SJSA1 (cell line): ENCODE data around the gene CPA1. TPM values are rescaled to one million over a fixed set of nuclear protein-coding genes. Genes with fewer than 3 reads are reported as not detected.

Source experiments
- DNase-seq, 2 experiments: peaks; one replicate each; pipeline ENCODE4 v3.0.0-alpha.2; 2015 to 2020; ENCODE audit warnings: low spot score in 2 of 2, low read depth in 1 of 2
- H3K27ac ChIP-seq: fragments of 250-450 bp; sonication (Bioruptor Pico); 2 replicates; pipeline ENCODE4 v1.5.1; 2020; ENCODE audit warnings: mild to moderate bottlenecking, moderate library complexity
- H3K27me3 ChIP-seq: fragments of 250-450 bp; sonication (Bioruptor Pico); replicated peaks from 2 replicates; pipeline ENCODE4 v1.5.1; 2020; ENCODE audit warnings: mild to moderate bottlenecking, moderate library complexity
- H3K36me3 ChIP-seq: fragments of 250-450 bp; sonication (Bioruptor Pico); 2 replicates; pipeline ENCODE4 v1.5.1; 2020; ENCODE audit warnings: mild to moderate bottlenecking
- H3K4me1 ChIP-seq: fragments of 250-450 bp; sonication (Bioruptor Pico); replicated peaks from 2 replicates; pipeline ENCODE4 v1.6.1; 2021; ENCODE audit warnings: mild to moderate bottlenecking
- H3K4me3 ChIP-seq: fragments of 250-450 bp; sonication (Bioruptor Pico); 2 replicates; pipeline ENCODE4 v1.5.1; 2020; ENCODE audit warnings: mild to moderate bottlenecking
- H3K9me3 ChIP-seq: fragments of 250-450 bp; sonication (Bioruptor Pico); replicated peaks from 2 replicates; pipeline ENCODE4 v1.5.1; 2020; ENCODE audit warnings: mild to moderate bottlenecking
- total RNA-seq: library from RNA; depleted of rRNA; stranded (reverse); fragments of >200 nt; shearing (Covaris generic); gene quantifications from 2 replicates; pipeline ENCODE4 v1.2.3, GENCODE V29; 2014; rRNA removed

The CPA1 gene
- not detected in 2 replicates for total RNA-seq

- no peak for DNase-seq
- no peaks in the 10 kb centered on the region for H3K36me3 ChIP-seq
These were observed at the start of gene CPA1 for GRCh38 chr7:130379921-130380860. Gene CPA1 (plus strand): TSS chr7:130380494. CDS start chr7:130380521, 27 bp downstream.

GRCh38 chr7:130332259-130333053, 47.8 kb upstream of the CPA1 start:
- Histone ChIP-seq H3K4me3 (no peak overlapping the region), H3K27me3 (no peaks in the 10 kb centered on the region), H3K36me3 (no peaks in the 10 kb centered on the region), H3K4me1 (peaks cover 7% of the 10 kb centered on the region; the same call in 1 of the 2 replicates), H3K27ac (no peak overlapping the region), H3K9me3 (no peaks in the 10 kb centered on the region)
- DNase-seq, result no peak

More at GRCh38 chr7:130379921-130380860, at the start of gene CPA1:
- Histone ChIP-seq H3K27ac (no peak within 1 kb of the TSS), H3K4me3 (no peak within 1 kb of the TSS), H3K9me3 (peaks cover 6% of the 10 kb centered on the region; the same call in 1 of the 2 replicates), H3K4me1 (peaks cover 11% of the 10 kb centered on the region), H3K27me3 (no peaks in the 10 kb centered on the region)

- no peak overlapping the region for H3K4me3 ChIP-seq
- H3K4me1 ChIP-seq, result peaks cover 7% of the 10 kb centered on the region; the same call in 1 of the 2 replicates
- DNase-seq, result no peak
- no peak overlapping the region for H3K27ac ChIP-seq
- H3K9me3 ChIP-seq, result no peaks in the 10 kb centered on the region
- no peaks in the 10 kb centered on the region for H3K27me3 ChIP-seq
- H3K36me3 ChIP-seq, result no peaks in the 10 kb centered on the region
These were observed 46.5 kb upstream of the CPA1 start for GRCh38 chr7:130333832-130334231.

GRCh38 chr7:130334274-130334673, 46.0 kb upstream of the CPA1 start:
- H3K27me3 ChIP-seq, result no peaks in the 10 kb centered on the region
- no peaks in the 10 kb centered on the region for H3K9me3 ChIP-seq
- no peak for DNase-seq
- no peak overlapping the region for H3K27ac ChIP-seq
- no peak overlapping the region for H3K4me3 ChIP-seq
- peaks cover 7% of the 10 kb centered on the region; the same call in 1 of the 2 replicates for H3K4me1 ChIP-seq
- no peaks in the 10 kb centered on the region for H3K36me3 ChIP-seq

- Histone ChIP-seq H3K27me3 (no peaks in the 10 kb centered on the region), H3K4me1 (peaks cover 7% of the 10 kb centered on the region; the same call in 1 of the 2 replicates), H3K4me3 (no peak overlapping the region), H3K9me3 (no peaks in the 10 kb centered on the region), H3K27ac (no peak overlapping the region), H3K36me3 (no peaks in the 10 kb centered on the region)
- DNase-seq, result no peak
These were observed 42.8 kb upstream of the CPA1 start for GRCh38 chr7:130337410-130337971.

- Histone ChIP-seq H3K9me3 (no peaks in the 10 kb centered on the region), H3K27ac (no peak overlapping the region), H3K36me3 (no peaks in the 10 kb centered on the region), H3K4me1 (peaks cover 7% of the 10 kb centered on the region; the same call in 1 of the 2 replicates), H3K4me3 (no peak overlapping the region), H3K27me3 (no peaks in the 10 kb centered on the region)
- no peak for DNase-seq
These were observed 42.1 kb upstream of the CPA1 start for GRCh38 chr7:130338233-130338632.

GRCh38 chr7:130341882-130342281, 38.4 kb upstream of the CPA1 start:
- Histone ChIP-seq H3K27me3 (no peaks in the 10 kb centered on the region), H3K4me1 (no peaks in the 10 kb centered on the region), H3K9me3 (no peaks in the 10 kb centered on the region), H3K36me3 (no peaks in the 10 kb centered on the region), H3K4me3 (no peak overlapping the region), H3K27ac (no peak overlapping the region)
- no peak for DNase-seq

- Histone ChIP-seq H3K27me3 (no peaks in the 10 kb centered on the region), H3K4me1 (no peaks in the 10 kb centered on the region), H3K4me3 (no peak overlapping the region), H3K9me3 (no peaks in the 10 kb centered on the region), H3K36me3 (no peaks in the 10 kb centered on the region), H3K27ac (no peak overlapping the region; the same call in 1 of the 2 replicates)
- DNase-seq, result no peak
These were observed 37.5 kb upstream of the CPA1 start for GRCh38 chr7:130342701-130343380.

GRCh38 chr7:130344271-130344866, 35.9 kb upstream of the CPA1 start, which contains the start of gene CPA5:
Gene CPA5 (plus strand): TSS chr7:130344816. CDS start chr7:130346486, 1,670 bp downstream.
- no peak for DNase-seq
- Histone ChIP-seq H3K9me3 (no peaks in the 10 kb centered on the region), H3K36me3 (no peaks in the 10 kb centered on the region), H3K27ac (no peak within 1 kb of the TSS), H3K4me3 (no peak within 1 kb of the TSS), H3K4me1 (no peaks in the 10 kb centered on the region), H3K27me3 (no peaks in the 10 kb centered on the region)

- H3K9me3 ChIP-seq, result no peaks in the 10 kb centered on the region
- H3K36me3 ChIP-seq, result no peaks in the 10 kb centered on the region
- H3K4me1 ChIP-seq, result no peaks in the 10 kb centered on the region
- no peak overlapping the region for H3K4me3 ChIP-seq
- H3K27ac ChIP-seq, result no peak overlapping the region
- DNase-seq, result no peak
- H3K27me3 ChIP-seq, result no peaks in the 10 kb centered on the region
These were observed 35.2 kb upstream of the CPA1 start for GRCh38 chr7:130345136-130345535.

GRCh38 chr7:130345725-130346124, 34.6 kb upstream of the CPA1 start:
- no peaks in the 10 kb centered on the region for H3K36me3 ChIP-seq
- no peak for DNase-seq
- H3K4me1 ChIP-seq, result peaks cover 3% of the 10 kb centered on the region
- H3K4me3 ChIP-seq, result no peak overlapping the region
- H3K27me3 ChIP-seq, result no peaks in the 10 kb centered on the region
- no peak overlapping the region for H3K27ac ChIP-seq
- no peaks in the 10 kb centered on the region for H3K9me3 ChIP-seq

- no peak for DNase-seq
- peaks cover 10% of the 10 kb centered on the region for H3K4me1 ChIP-seq
- no peak overlapping the region for H3K4me3 ChIP-seq
- H3K36me3 ChIP-seq, result no peaks in the 10 kb centered on the region
- no peaks in the 10 kb centered on the region for H3K9me3 ChIP-seq
- no peak overlapping the region for H3K27ac ChIP-seq
- no peaks in the 10 kb centered on the region for H3K27me3 ChIP-seq
These were observed 34.0 kb upstream of the CPA1 start for GRCh38 chr7:130346177-130346905.
